Melanocyte of skin (primary cell): Measurements from ENCODE around the gene UBXN7. TPM values are rescaled to one million over a fixed set of nuclear protein-coding genes. Genes with fewer than 3 reads are reported as not detected.

Source experiments
- small RNA-seq, 2 donors: library from RNA; depleted of rRNA; stranded (forward); fragments of <200 nt; gene quantifications; one replicate each; pipeline ENCODE3, GENCODE V24; 2012
- total RNA-seq, 2 donors: library from RNA; depleted of rRNA; stranded (reverse); fragments of >200 nt; gene quantifications; 2 replicates each; pipeline ENCODE4 v1.2.3, GENCODE V29; 2012

UBXN7 gene
- 10 to 100 TPM; 11.7 to 20.6 TPM for total RNA-seq

DNA sequence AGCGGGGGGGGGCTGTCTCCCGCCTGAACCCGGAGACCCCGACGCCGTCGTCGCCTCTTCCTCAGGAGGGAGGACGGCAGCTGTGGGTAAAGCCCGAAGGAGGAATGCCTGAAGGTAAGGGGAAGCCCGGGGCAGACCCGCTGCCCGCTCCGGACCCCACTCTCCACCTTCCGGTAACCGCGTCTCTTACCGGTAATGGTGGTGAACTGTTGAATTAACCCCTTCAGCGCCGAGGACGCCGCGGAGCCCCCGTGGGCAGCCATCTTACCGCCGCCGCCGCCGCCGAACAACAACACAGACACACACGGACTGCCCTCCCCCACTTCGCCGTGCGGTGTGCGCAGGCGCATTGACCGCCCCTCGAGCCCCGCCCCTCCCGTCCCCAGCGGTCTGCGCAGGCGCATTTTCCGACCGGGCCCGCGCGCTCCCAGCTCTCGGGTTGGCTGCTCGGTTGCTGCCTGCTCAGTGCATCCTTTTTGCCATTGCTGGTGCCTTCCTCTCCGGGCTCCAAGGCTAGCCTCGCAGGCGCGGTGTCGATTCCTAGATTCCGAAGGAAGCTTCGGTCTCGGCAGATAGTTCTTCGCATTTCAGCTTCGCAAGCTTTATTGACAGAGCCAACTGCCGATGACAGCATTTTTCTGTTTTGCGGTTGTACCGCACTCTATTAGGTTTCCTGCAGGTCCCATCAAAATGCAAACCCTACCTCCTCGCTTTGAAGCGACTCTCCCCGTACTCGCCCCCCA lies at the start of gene UBXN7:
Gene UBXN7, minus strand, starts transcription at position 291 of the 743 bp plus-strand sequence. Its CDS starts 28 bp downstream, at position 263.

DNA sequence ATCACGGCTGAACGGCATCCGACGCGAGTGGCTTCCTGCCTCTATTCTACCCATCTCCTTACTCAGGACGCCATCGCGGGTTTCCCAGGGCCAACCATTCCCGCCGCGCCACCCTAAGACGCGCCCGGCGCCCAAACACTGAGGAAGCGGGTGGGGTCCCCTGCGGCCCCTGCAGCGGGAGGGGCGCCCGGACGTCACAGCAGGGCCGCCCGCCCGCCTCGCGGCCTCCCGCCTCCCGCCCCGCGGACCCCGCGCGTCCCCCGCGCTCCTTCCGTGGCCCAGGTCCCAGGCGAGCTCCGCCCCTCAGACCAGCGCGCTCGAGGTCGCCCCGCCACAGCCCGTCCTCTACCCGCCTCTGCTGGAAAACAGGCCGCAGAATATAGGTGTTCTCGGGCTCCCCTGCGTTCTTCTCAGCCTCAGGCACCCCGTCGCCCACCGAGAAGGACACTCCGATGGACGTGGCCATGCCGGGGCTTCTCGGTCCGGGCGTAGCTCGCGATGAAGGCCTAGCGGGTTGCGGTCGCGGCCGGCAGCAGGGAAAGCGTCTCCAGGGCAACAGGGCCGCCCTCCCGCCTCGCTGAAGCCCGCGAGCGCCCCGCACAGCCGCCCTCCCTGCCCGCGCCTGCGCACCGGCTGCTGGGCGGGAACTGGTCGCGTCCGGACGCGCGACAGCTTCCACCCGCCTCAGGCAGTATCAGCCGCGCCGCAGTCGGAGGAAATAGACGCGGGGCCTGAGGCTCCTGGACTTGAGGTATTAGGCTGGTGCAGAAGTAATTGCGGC lies 114.3 kb downstream of the UBXN7 start, which contains the start of gene DYNLT2B:
Gene DYNLT2B, minus strand, starts transcription at position 554 of the 781 bp plus-strand sequence. Its CDS starts 88 bp downstream, at position 466.

Small RNAs within 50 kb of the gene (small RNA-seq; reads per million reads assigned to genes)
- gene AC069257.2, result 0 reads per million in 2 donors
- gene AC083822.1, result 0 reads per million in 2 donors
- 0 reads per million in 2 donors for gene AC117490.1
- 0 to 0.04 reads per million in 2 donors for gene RN7SL434P
- 0 reads per million in 2 donors for gene RN7SL738P
- gene RNU6-1279P, result 0.41 to 0.47 reads per million in 2 donors
- 0.56 to 0.58 reads per million in 2 donors for gene RNU6-910P

Other genes with a start within 250 kb of the UBXN7 start
- under 1 TPM in 1 of 2 donors, not detected in 1; 0.33 TPM for gene ZDHHC19, start 221.0 kb downstream of the UBXN7 start, total RNA-seq
- gene SLC51A, start 215.9 kb downstream of the UBXN7 start, total RNA-seq, result not detected
- 100 to 1,000 TPM in 1 of 2 donors, 10 to 100 TPM in 1; 79.8 to 110 TPM for gene PCYT1A, start 144.7 kb downstream of the UBXN7 start, total RNA-seq
- gene DYNLT2B, start 114.2 kb downstream of the UBXN7 start, total RNA-seq, result 1 to 10 TPM; 3.7 to 5.5 TPM
- 1 to 10 TPM in 1 of 2 donors, not detected in 1; 1.7 TPM for gene TM4SF19, start 94.0 kb downstream of the UBXN7 start, total RNA-seq
- 10 to 100 TPM; 12.4 to 16.0 TPM for gene RNF168, start 71.3 kb upstream of the UBXN7 start, total RNA-seq
- not detected for gene SMCO1, start 82.9 kb upstream of the UBXN7 start, total RNA-seq
- gene WDR53, start 136.1 kb upstream of the UBXN7 start, total RNA-seq, result 1 to 10 TPM; 5.2 to 7.3 TPM
- gene FBXO45, start 136.2 kb upstream of the UBXN7 start, total RNA-seq, result 10 to 100 TPM in 1 of 2 donors, 1 to 10 TPM in 1; 6.2 to 11.7 TPM
- 10 to 100 TPM; 10.3 to 16.0 TPM for gene NRROS, start 207.3 kb upstream of the UBXN7 start, total RNA-seq